GM21360 (cell line): Measurements from ENCODE around the gene RSBN1L.
A peak's percentile ranks its signal among the peaks of the same experiment; 100 is the strongest.

ENCODE experiments used
- ATAC-seq: cut with Tn5 transposase; IDR thresholded peaks from one replicate; pipeline ENCODE4 v1.9.1; 2021; ENCODE audit warnings: mild to moderate bottlenecking, moderate library complexity; ENCODE audit not compliant: unreplicated experiment

Gene RSBN1L

DNA sequence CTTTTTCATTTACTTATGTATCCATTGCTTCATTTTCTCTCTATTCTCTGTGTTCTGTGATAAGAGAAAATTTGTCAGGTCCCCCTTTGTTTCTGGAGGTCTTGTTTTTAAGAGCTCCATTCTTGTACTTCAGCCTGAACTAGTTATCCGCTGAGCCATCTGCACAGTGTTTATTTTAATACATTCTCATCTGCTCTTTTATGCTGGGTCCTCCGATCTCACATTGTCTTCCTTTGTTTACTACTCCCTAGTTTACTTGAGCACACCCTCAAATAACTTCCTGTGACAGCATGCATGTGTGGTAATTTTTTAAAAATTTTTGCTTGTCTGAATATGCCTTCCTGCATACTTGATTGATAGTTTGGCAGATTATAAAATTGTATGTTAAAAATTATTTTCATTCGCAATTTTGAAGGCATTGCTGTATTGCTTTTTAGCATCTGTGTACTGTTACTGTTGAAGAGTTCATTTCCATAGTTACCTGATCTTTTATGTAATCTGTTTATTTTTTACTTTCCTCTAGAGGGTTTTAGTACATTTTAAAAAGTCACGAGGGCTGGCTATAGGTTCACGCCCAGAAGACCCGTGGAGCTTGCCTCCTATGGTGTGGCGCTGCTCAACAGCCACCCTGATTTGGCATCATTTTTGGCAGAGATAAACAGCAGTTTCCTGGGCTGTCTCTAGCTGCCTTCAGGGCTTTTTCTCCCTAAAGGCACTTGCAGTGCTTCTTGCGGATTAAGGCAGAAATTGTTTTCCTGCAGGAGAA is 31.9 kb downstream of the RSBN1L start:
- no peak for ATAC-seq

DNA sequence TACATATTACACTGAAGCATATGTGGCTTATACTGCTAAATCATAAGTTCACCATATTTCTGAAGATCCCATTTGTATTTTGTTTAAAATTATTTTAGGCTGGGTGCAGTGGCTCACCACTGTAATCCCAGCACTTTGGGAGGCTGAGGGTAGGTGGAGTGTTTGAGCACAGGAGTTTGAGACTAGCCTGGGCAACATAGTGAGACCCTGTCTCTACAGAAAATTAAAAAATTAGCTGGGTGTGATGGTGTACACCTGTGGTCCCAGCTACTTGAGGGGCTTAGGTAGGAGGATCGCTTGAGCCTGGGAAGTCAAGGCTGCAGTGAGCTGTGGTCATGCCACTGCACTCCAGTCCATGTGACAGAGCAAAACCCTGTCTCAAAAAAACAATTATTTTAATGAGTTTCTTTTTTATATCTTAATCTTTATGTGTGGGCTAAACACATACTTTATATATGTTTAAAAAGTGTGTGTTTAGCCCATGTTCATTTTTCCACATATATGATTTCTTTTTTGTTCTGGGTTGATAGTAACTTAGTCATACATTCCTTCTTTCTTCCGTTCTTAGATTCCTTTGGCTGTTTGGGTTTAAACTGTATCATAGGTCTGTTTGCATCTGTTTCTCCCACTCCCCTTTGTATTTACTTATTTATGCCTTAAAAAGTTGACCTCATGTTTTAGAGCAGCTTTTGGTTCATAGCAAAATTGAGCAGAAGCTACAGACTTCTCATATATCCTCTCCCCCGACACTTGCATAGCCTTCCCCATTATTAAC is 33.5 kb downstream of the RSBN1L start:
- ATAC-seq, result no peak

DNA sequence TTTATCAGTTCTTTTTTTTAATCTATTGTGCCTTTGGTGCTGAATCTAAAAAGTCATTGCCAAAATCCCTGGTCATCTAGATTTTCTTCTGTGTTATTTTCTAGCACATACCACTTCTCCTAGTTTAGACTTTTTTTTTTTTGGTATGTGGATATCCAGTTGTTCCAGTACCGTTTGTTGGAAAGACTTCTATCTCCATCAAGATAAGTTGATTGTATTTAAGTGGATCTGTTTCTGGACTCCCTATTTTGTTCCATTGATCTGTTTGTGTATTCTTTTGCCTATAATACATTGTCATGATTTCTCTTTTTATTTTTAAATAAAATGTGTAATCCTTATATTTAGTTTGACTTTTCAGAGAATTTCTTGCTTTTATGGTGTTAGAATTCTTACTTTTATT is 35.5 kb downstream of the RSBN1L start:
- no peak for ATAC-seq

DNA sequence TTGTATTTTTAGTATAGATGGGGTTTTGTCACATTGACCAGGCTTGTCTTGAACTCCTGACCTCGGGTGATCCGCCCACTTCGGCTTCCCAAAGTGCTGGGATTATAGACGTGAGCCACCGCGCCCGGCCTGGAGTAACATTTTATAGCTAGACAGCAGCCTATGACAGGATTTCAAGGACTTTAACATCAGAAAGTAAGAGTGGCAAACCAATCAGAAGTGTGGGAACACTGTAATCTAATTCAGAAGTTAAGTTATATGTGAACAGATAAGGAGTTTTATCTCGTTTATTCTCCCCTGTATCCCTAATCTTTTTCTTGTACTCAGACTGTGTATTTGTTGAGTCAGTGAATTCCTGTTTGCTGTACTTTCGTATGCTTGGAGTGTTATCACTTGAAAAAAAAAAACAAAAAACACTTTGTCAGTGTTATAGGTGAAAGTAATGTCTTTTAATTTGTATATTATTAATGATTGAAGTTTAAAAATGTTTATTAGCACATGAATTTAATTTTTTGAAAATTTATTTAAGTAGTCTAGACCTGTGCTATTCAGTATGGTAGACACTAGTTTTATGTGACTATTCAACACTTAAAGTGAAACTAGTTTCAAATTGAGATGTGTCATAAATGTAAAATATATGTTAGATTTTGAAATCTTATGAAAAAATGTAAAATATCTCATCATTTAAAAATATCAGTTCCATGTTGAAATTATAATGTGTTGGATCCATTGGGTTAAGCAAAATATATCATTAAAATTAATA is 38.6 kb downstream of the RSBN1L start:
- ATAC-seq, result no peak

DNA sequence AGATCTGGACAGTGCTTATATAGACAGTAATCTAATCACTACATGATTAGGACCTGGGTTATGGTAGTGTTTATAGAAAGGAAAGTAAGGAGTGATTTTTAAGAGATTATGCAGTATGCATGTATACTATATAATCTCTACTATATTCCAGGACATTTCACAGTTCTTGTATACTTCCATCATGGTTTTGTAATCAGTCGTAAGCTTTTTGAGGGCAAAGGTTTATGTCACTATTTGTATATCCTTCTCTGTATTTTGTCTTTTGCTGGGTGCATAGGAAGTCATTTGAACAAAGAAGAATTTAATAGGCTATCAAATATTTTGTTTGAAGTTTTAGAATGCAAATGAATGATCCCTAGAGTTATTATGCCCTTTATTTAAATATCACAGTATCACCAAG is 39.2 kb downstream of the RSBN1L start:
- ATAC-seq, result no peak

DNA sequence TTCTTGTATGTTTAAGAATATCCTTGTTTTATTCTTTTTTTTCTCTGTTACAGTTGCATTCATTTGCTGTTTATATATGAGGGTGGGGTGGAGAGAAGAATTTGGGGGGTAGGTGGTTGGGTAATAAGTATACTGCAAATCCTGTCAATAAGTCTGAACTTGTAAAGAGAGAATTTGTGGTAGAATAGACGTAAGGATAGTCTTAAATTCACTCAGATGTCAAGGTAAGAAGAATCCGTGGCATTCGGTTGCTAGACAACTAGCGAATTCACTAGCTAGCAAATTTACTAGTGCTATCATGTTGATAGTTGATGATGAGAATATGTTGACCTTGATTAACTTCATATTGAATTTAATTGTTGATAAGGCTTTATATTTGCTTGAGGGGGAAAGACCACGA is 40.7 kb downstream of the RSBN1L start:
- ATAC-seq, result no peak

DNA sequence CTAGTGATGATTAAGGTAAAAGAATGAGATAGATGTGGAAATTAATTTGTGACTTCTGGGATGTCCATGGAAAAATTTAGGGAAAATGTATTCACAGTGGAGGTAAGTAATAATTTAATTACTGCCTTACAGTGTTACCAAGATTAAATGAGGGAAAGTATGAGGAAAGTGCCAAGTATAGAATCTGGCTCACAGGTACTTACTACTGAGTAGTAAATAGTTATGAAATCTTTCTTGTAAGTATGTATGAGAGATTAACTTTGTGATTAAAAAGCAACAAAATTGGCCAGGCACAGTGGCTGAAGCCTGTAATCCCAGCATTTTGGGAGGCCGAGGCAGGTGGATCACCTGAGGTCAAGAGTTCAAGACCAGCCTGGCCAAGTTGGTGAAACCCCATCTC is 42.1 kb downstream of the RSBN1L start:
- ATAC-seq, result no peak

DNA sequence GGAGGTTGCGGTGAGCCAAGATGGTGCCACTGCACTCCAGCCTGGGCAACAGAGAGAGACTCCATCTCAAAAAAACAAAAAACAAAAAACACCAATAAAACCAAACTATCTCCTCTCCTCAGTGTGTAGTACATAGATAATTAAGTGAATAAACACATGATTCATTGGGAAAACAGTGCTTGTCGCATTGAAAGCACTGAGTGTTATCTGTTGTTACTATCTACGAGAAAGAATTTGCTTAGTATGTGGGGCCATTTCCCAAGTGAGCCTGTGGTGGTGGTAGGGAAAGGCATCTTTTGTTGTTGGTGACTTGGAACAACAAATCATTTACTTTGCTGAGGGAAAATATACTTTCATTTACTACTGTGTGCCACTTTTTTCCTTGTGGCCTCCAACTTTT is 42.6 kb downstream of the RSBN1L start:
- ATAC-seq, result no peak

DNA sequence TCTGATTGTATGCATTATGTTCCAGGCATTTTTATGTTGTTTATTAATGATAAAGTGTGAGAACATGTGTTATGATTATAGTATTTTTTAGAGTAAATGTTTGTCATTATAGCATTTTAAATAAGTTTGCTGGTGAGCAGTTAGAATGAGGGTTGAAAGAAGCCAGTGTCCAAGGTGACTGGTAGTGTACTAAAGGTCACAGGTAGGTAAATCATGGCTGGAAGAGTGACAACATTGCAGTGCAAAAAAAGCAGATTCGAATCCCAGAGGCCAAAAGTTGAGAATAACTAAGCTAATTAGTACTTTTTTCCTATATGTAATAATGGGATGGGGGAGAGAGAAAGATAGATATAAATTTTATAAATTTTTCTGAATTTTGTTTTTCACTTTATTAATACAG is 44.0 kb downstream of the RSBN1L start:
- ATAC-seq, result no peak

DNA sequence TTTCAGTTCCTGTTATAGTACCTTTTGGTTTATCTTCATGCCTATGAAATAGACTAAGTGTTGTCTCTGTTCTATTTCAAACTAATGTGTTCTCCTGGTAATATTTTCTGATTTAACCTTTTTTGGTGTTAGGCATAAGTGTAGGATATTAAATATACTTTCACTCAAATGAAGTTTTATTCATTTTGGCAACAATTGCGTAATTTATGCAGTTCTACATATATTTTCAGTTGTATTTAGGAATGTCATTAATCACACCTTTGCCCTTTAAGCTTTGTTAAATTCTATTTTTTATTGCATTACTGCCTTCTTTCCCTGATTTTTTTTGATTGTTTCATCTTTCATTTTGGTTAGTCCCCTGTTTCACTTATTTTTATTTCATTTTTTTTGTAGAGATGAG is 47.3 kb downstream of the RSBN1L start:
- no peak for ATAC-seq

DNA sequence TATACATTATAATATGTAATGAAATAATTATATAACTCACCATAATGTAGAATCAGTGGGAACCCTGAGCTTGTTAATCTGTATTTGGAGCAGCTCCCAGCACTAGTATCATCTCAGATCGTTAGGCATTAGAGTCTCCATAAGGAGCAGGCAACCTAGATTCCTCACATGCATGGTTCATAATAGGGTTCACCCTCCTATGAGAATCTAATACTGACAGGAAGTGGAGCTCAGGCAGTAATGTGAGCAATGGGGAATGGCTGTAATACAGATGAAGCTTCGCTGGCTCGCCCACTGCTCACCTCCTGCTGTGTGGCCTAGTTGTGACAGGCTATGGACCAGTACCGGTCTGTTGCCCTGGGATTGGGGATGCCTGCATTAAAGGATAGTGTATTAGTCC is 49.5 kb downstream of the RSBN1L start:
- ATAC-seq, result no peak

DNA sequence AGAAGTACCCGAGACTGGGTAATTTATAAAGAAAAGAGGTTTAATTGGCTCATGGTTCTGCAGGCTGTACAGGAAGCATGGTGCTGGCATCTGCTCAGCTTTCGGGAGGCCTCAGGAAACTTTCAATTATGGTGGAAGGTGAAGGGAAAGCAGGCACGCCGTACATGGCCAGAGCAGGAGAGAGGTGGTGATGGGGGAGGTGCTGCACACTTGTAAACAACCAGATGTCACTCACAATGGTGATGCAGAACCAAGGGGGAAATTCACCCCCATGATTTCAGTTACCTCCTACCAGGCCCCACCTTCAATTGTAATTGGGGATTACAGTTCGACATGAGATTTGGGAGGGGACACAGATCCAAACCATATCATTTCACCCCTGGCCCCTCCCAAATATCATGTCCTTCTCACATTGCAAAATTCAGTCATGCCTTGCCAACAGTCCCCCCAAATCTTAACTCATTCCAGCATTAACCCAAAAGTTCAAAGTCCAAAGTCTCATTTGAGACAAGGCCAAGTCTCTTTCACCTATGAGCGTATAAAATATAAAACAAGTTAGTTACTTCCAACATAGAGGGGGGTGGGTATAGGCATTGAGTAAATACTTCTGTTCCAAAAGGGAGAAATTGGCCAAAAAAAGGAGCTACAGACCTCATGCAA is 50.0 kb downstream of the RSBN1L start:
- ATAC-seq, result no peak

DNA sequence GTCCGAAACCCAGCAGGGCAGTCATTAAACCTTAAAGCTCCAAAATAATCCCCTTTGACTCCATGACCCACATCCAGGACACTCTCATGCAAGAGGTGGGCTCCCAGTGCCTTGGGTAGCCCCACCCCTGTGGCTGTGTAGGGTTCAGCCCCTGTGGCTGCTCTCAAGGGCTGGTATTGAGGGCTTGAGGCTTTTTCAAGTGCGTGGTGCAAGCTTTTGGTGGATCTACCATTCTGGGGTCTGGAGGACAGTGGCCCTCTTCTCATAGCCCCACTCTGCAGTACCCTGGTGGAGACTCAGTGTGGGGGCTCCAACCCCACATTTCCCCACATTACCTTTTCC is 50.5 kb downstream of the RSBN1L start:
- ATAC-seq, result no peak

DNA sequence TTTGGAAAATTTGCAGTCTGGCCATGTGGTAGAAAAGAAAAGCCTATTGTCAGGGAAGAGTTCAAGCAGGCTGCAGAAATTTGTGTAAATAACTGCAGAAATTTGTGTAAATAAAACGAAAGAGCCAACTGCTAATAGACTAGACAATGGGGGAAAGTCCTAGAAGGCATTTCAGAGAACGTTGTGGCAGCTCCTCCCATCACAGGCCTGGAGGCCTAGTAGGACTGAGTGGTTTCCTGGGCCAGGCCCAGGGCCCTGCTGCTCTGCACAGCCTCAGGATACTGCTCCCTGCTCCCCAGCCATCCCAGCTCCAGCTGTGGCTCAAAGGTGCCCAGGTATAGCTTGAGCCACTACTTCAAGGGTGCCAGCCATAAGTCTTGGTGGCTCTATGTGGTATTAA is 50.9 kb downstream of the RSBN1L start:
- no peak for ATAC-seq

DNA sequence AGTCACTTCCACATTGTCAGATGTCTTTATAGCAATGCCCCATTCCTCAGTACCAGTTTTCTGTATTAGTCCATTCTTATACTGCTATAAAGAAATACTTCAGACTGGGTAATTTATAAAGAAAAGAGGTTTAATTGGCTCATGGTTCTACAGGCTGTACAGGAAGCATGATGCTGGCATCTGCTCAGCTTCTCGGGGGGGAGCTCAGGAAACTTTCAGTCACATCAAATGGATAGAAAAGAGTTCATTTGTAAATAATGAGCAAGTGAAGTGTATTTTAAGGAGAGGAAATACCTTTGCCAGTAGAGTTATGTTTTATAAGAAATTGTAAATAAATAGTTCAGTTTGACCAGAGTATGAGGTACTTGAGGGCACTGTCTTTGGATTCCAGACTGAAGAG is 51.5 kb downstream of the RSBN1L start:
- ATAC-seq, result no peak

DNA sequence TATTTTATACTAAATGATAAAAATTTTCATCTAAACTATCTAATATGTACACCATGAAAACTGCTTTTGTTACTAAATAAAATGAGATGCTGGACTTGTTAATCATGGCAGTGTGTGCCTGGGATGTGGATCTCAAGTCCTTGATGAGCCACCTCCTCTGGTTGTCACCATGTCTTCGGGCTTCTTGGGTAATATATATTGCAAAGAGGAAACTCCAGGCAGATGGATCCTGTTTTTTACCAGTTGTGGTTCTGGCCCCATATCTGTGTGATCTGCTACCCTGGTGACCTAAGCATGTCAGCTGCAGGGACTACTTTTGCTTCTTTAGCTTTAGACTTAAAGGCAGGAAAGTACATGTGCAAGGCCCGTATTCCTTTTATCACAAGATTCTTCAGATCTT is 55.8 kb downstream of the RSBN1L start:
- no peak for ATAC-seq

DNA sequence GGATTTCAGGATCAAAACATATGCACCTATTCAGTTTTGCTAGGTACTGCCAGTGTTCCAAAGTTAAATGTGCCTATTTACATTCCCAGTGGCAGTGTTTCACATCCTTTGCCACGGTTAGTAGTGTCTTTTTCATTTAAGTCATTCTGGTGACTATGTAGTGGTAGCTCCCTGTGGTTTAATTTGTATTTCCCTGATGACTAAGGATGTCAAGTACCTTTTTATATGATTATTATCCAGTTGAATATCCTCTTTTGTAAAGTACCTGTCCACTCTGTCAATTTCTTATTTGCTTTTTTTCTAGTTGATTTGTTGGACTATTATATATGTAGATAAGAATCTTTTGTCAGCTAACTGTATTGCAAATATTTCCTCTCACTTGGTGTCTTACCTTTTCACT is 56.9 kb downstream of the RSBN1L start:
- no peak for ATAC-seq

DNA sequence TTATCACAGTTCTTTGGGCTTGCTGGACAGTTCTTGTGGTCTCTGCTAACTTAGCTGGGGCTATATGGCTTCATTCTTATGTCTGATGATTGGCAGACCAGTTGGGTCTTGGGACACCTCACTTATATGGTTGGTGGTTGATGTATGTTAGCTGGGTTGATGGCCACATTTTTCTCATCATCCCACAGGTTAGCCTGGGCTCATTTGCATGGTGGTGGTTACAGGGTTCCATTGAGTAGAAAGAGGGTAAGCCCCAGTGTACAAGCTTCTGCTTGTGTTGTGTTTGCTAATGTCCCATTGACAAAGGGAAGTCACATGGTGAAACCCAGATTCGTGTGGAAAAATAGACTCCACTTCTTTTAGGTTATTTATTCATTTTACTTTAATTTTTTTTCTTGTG is 61.3 kb downstream of the RSBN1L start:
- peak; percentile 77 for ATAC-seq

DNA sequence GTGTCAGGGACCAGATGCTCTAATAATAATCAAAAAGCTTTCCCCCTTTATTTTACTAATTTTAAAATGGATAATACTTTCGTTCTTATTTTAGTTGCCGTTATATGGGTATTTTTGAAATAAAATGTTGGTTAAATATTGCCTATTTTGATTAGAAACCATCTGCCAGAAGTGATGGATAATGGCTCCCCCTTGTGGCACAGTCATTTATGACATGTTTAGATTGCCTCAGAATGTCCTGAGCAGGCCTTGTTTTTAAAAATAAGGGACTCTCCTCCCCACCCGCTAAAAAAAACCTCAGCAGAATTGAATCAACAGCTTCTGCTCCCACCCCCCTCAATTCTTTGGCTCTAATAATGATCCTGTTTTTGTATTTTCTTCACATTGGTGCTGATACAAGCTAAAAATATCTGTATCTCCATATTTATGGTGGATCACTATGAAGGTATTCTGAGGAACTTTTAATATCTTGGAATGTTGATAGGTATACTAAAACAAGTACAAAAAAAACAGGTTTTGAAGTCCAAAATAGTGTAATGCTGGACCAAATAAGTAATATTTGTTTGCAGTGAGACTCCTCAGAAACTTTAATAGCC is 63.1 kb downstream of the RSBN1L start:
- ATAC-seq, result no peak

DNA sequence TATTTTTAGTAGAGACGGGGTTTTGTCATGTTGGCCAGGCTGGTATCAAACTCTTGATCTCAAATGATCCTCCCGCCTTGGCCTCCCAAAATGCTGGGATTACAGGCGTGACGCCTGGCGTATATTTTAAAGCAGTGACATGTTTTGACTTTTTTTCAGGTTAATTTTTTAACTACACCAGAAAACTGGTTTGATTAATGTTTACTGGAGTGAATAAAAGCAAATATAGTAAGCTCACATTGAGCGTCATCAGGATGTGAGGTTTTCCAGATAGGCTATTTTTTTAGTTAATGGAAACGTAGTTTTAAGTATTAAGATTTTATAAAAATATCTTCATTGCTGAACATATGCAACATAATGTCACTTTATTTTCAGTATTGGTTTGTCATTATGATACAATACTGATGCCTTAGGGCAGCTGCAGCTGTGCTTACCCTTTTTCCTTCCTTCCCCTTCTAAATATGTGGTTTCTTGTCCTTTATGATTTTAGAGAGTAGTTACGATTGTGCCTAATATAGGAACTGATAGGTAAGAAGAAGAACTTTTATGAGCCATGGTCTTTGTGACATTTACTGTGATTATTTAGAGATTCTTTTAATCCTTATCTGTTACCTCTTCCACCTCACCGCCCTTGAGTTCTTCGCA is 64.7 kb downstream of the RSBN1L start:
- peak; percentile 34 for ATAC-seq

DNA sequence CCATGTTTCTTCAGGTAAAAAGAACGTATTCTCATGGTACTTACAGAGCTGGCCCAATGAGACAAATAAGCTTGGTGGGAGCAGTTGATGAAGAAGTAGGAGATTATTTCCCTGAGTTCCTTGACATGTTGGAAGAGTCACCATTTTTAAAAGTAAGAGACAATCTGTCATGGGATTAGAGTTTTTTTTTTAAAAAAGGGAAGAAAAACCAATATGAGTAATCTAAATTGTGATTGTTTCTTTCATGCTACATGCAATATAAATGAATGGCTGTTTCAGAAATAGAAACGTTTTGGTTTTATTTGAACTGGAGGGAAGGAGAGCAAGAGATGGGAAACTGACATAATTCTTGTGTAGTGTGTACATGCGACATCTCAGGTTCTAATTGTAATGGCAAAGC is 69.2 kb downstream of the RSBN1L start:
- ATAC-seq, result no peak
